Liver (tissue), 9 donors: ENCODE results near the gene GRK2. TPM values are rescaled to one million over a fixed set of nuclear protein-coding genes. Genes with fewer than 3 reads are reported as not detected.

Experiments used
- DNase-seq: peaks from one replicate; pipeline ENCODE4 v3.0.0-alpha.2; 2017; ENCODE audit warnings: low spot score
- H3K27ac ChIP-seq, 2 donors: one replicate each; pipeline ENCODE4 v1.7.0; 2013; ENCODE audit warnings: inconsistent platforms in 2 of 2, low read length in 2 of 2, control low read depth in 1 of 2, low read depth in 1 of 2, mild to moderate bottlenecking in 1 of 2
- H3K27me3 ChIP-seq, 4 donors: one replicate each; pipeline versions ENCODE4 v1.6.1 to v1.7.0; 2013; ENCODE audit warnings: low read length in 3 of 4, inconsistent platforms in 1 of 4, mild to moderate bottlenecking in 1 of 4, moderate library complexity in 1 of 4; ENCODE audit not compliant: control insufficient read depth in 4 of 4, insufficient read depth in 4 of 4
- H3K36me3 ChIP-seq, 4 donors: one replicate each; pipeline versions ENCODE4 v1.6.1 to v1.7.0; 2013; ENCODE audit warnings: low read length in 3 of 4, mild to moderate bottlenecking in 3 of 4, low read depth in 1 of 4, moderate library complexity in 1 of 4; ENCODE audit not compliant: control insufficient read depth in 4 of 4, insufficient read depth in 3 of 4
- H3K4me1 ChIP-seq, 4 donors: one replicate each; pipeline versions ENCODE4 v1.6.1 to v1.7.0; 2013; ENCODE audit warnings: low read length in 3 of 4, mild to moderate bottlenecking in 3 of 4, moderate library complexity in 1 of 4; ENCODE audit not compliant: control insufficient read depth in 4 of 4, insufficient read depth in 4 of 4
- H3K4me3 ChIP-seq, 3 donors: one replicate each; pipeline versions ENCODE4 v1.6.1 to v1.7.0; 2013; ENCODE audit warnings: low read length in 3 of 3, control low read depth in 1 of 3, low read depth in 1 of 3, mild to moderate bottlenecking in 1 of 3
- H3K9ac ChIP-seq, 2 donors: one replicate each; pipeline ENCODE4 v1.7.0; 2013; ENCODE audit warnings: low read length in 2 of 2, mild to moderate bottlenecking in 2 of 2, moderate library complexity in 2 of 2, control low read depth in 1 of 2, low read depth in 1 of 2
- H3K9me3 ChIP-seq, 4 donors: one replicate each; pipeline versions ENCODE4 v1.6.1 to v1.7.0; 2013; ENCODE audit warnings: low read length in 3 of 4; ENCODE audit not compliant: control insufficient read depth in 4 of 4
- ATF3 ChIP-seq: IDR thresholded peaks from 2 replicates; pipeline ENCODE4 v1.6.1; 2016; ENCODE audit warnings: antibody characterized with exemption
- CTCF ChIP-seq: fragments of 150-350 bp; IDR thresholded peaks from 2 replicates; pipeline ENCODE4 v1.5.1; 2017; ENCODE audit warnings: improper control_type of control experiment, low read depth, low read length; ENCODE audit not compliant: missing input control
- EGR1 ChIP-seq, 2 donors: IDR thresholded peaks; 2 replicates each; pipeline ENCODE4 v1.6.1; 2016 to 2018; ENCODE audit warnings: antibody characterized with exemption in 2 of 2, low read depth in 2 of 2
- FOXA1 ChIP-seq: IDR thresholded peaks from 2 replicates; pipeline ENCODE4 v1.6.1; 2016; ENCODE audit warnings: antibody characterized with exemption
- FOXA2 ChIP-seq: IDR thresholded peaks from 2 replicates; pipeline ENCODE4 v1.6.1; 2016; ENCODE audit warnings: antibody characterized with exemption
- GABPA ChIP-seq, 2 donors: IDR thresholded peaks in 1 of 2; conservative IDR thresholded peaks in 1 of 2; 2 replicates each; pipeline ENCODE4 v1.6.1; 2016; ENCODE audit warnings: antibody characterized with exemption in 2 of 2, mild to moderate bottlenecking in 1 of 2, moderate library complexity in 1 of 2
- HNF4A ChIP-seq, 2 donors: conservative IDR thresholded peaks; 2 replicates each; pipeline ENCODE4 v1.6.1; 2016; ENCODE audit warnings: antibody characterized with exemption in 2 of 2, mild to moderate bottlenecking in 2 of 2
- HNF4G ChIP-seq: IDR thresholded peaks from 2 replicates; pipeline ENCODE4 v1.6.1; 2016; ENCODE audit warnings: antibody characterized with exemption
- JUND ChIP-seq, 2 donors: IDR thresholded peaks; 2 replicates each; pipeline ENCODE4 v1.6.1; 2016; ENCODE audit warnings: antibody characterized with exemption in 2 of 2
- NR2F2 ChIP-seq: IDR thresholded peaks from 2 replicates; pipeline ENCODE4 v1.6.1; 2016; ENCODE audit warnings: antibody characterized with exemption
- RAD21 ChIP-seq, 2 donors: IDR thresholded peaks; 2 replicates each; pipeline ENCODE4 v1.6.1; 2016; ENCODE audit warnings: antibody characterized with exemption in 2 of 2, mild to moderate bottlenecking in 2 of 2
- REST ChIP-seq: IDR thresholded peaks from 2 replicates; pipeline ENCODE4 v1.6.1; 2016; ENCODE audit warnings: antibody characterized with exemption, mild to moderate bottlenecking
- RXRA ChIP-seq, 2 donors: IDR thresholded peaks; 2 replicates each; pipeline ENCODE4 v1.6.1; 2017 to 2018; ENCODE audit warnings: antibody characterized with exemption in 2 of 2, mild to moderate bottlenecking in 1 of 2
- SP1 ChIP-seq: IDR thresholded peaks from 2 replicates; pipeline ENCODE4 v1.6.1; 2018; ENCODE audit warnings: antibody characterized with exemption, mild to moderate bottlenecking
- TAF1 ChIP-seq: conservative IDR thresholded peaks from 2 replicates; pipeline ENCODE4 v1.6.1; 2016; ENCODE audit warnings: antibody characterized with exemption, mild to moderate bottlenecking
- YY1 ChIP-seq: IDR thresholded peaks from 2 replicates; pipeline ENCODE4 v1.6.1; 2016; ENCODE audit warnings: antibody characterized with exemption, mild to moderate bottlenecking
- ZBTB33 ChIP-seq: IDR thresholded peaks from 2 replicates; pipeline ENCODE4 v1.6.1; 2016; ENCODE audit warnings: antibody characterized with exemption
- WGBS: extraction: QIAGEN DNeasy Blood & Tissue Kit; methylation state at CpG from one replicate; pipeline ENCODE4 v1.1.7; 2013; 5-methylcytosine and 5-hydroxymethylcytosine counted together
- polyA plus RNA-seq, 2 donors: library from polyadenylated mRNA; stranded (reverse) in 1 of 2; unstranded in 1 of 2; fragments of 200-250 nt in 1 of 2; fragments of >200 nt in 1 of 2; fragmentation: Nextera tagmentation in 1 of 2; extraction: Ambion mirVana in 1 of 2; gene quantifications; one replicate each; pipeline versions ENCODE4 v1.2.1 to v1.2.3, GENCODE V29; 2013 to 2015
- total RNA-seq, 2 donors: library from RNA; depleted of rRNA; stranded (reverse); fragments of >200 nt; gene quantifications; one replicate each; pipeline ENCODE4 v1.2.3, GENCODE V29; 2014
- donor health status: healthy.
- donor health status: healthy.
- donor health status: healthy.
- donor health status: healthy.
- donor health status: healthy.

The GRK2 gene
- total and polyA plus RNA-seq, 4 donors: 13.4 to 41.4 (median 31.7) TPM

- Histone ChIP-seq H3K27me3 (no peaks in the 10 kb centered on the region), H3K4me1 (peaks cover 0 to 24% (median 13%) of the 10 kb centered on the region in 4 donors), H3K9me3 (no peaks in the 10 kb centered on the region), H3K4me3 (no peak overlapping the region), H3K36me3 (peaks cover 0 to 4% (median 3%) of the 10 kb centered on the region in 4 donors), H3K9ac (no peak overlapping the region), H3K27ac (no peak overlapping the region)
- DNase-seq: no peak
- WGBS: 91% methylated on average over 7 of the region's 7 CpGs
- TF ChIP-seq HNF4G (no peak), RAD21 (IDR thresholded peaks at IDR 0.05) (no peak), SP1 (no peak), ATF3 (no peak), NR2F2 (no peak), FOXA1 (no peak), CTCF (no peak)
Observed at GRCh38 chr11:67290801-67291200, 24.5 kb downstream of the GRK2 start.

GRCh38 chr11:67291481-67292381 lies 25.5 kb downstream of the GRK2 start:
- TF ChIP-seq SP1: no peak
- TF ChIP-seq GABPA (IDR thresholded peaks at IDR 0.05 in 1 of 2, conservative IDR thresholded peaks at IDR 0.05 in 1 of 2): no peak
- no peak for TF ChIP-seq NR2F2
- TF ChIP-seq TAF1: no peak
- TF ChIP-seq RXRA (IDR thresholded peaks at IDR 0.05): no peak
- no peak for TF ChIP-seq ZBTB33
- no peak for TF ChIP-seq ATF3
- no peak for TF ChIP-seq CTCF
- no peak for TF ChIP-seq FOXA1
- TF ChIP-seq RAD21 (IDR thresholded peaks at IDR 0.05): no peak
- no peak for TF ChIP-seq EGR1 (IDR thresholded peaks at IDR 0.05; ENCODE audit: low read depth in 2 of 2)
- TF ChIP-seq JUND (IDR thresholded peaks at IDR 0.05): no peak
- no peak for TF ChIP-seq REST
- no peak for TF ChIP-seq HNF4G
- no peak for TF ChIP-seq HNF4A (conservative IDR thresholded peaks at IDR 0.05)
- TF ChIP-seq YY1: no peak
- no peak for TF ChIP-seq FOXA2
- no peaks in the 10 kb centered on the region for H3K27me3 ChIP-seq
- H3K4me3 ChIP-seq: no peak overlapping the region
- H3K36me3 ChIP-seq: peaks cover 0 to 3% (median 3%) of the 10 kb centered on the region in 4 donors
- no peak overlapping the region for H3K9ac ChIP-seq
- DNase-seq: no peak
- WGBS: 97% methylated on average over 33 of the region's 33 CpGs
- no peak overlapping the region for H3K27ac ChIP-seq
- no peaks in the 10 kb centered on the region for H3K9me3 ChIP-seq
- H3K4me1 ChIP-seq: peaks cover 0 to 24% (median 13%) of the 10 kb centered on the region in 4 donors
